KMS-11 (cell line): ENCODE results near the gene MALT1.

Source experiments
- H2AFZ ChIP-seq: fragments of 200-600 bp; sonication (generic); 2 replicates; pipeline ENCODE4 v1.6.1; 2016; ENCODE audit warnings: antibody characterized with exemption, mixed run types, low read depth
- H3K27ac ChIP-seq: fragments of 200-600 bp; sonication (generic); 2 replicates; pipeline ENCODE4 v1.6.1; 2016; ENCODE audit warnings: mild to moderate bottlenecking, mixed run types
- H3K27me3 ChIP-seq: fragments of 200-600 bp; sonication (generic); 2 replicates; pipeline ENCODE4 v1.6.1; 2017; ENCODE audit warnings: mild to moderate bottlenecking, low read depth, mixed run types, moderate library complexity; ENCODE audit not compliant: insufficient read depth
- H3K36me3 ChIP-seq: fragments of 200-600 bp; sonication (generic); 2 replicates; pipeline ENCODE4 v1.6.1; 2017; ENCODE audit warnings: mild to moderate bottlenecking, mixed run types; ENCODE audit not compliant: insufficient read depth
- H3K4me1 ChIP-seq: fragments of 200-600 bp; sonication (generic); 2 replicates; pipeline ENCODE4 v1.6.1; 2016; ENCODE audit warnings: mild to moderate bottlenecking, low read depth, mixed run types; ENCODE audit not compliant: poor library complexity, severe bottlenecking
- H3K4me2 ChIP-seq: fragments of 200-600 bp; sonication (generic); 2 replicates; pipeline ENCODE4 v1.7.0; 2016; ENCODE audit warnings: mild to moderate bottlenecking, mixed run types
- H3K4me3 ChIP-seq: fragments of 200-600 bp; sonication (generic); IDR thresholded peaks from 2 replicates; pipeline ENCODE4 v1.6.1; 2017; ENCODE audit warnings: low read depth, low read length, mixed read lengths; ENCODE audit not compliant: insufficient read depth
- H3K79me2 ChIP-seq: fragments of 200-600 bp; sonication (generic); 2 replicates; pipeline ENCODE4 v1.6.1; 2016; ENCODE audit warnings: low read depth, mixed run types; ENCODE audit not compliant: insufficient read depth
- H3K9ac ChIP-seq: fragments of 200-600 bp; sonication (generic); 2 replicates; pipeline ENCODE4 v1.6.1; 2016; ENCODE audit warnings: mild to moderate bottlenecking, mixed run types
- H4K20me1 ChIP-seq: fragments of 200-600 bp; sonication (generic); 2 replicates; pipeline ENCODE4 v1.6.1; 2016; ENCODE audit warnings: mild to moderate bottlenecking, mixed run types; ENCODE audit not compliant: insufficient read depth
- TF ChIP-seq, protein P1 (sequence below): fragments of 200-600 bp; sonication (generic); conservative IDR thresholded peaks from 2 replicates; pipeline ENCODE4 v1.6.1; 2017; ENCODE audit warnings: low read depth, mild to moderate bottlenecking, antibody characterized with exemption, low read length, moderate library complexity, mixed read lengths

Gene MALT1

DNA sequence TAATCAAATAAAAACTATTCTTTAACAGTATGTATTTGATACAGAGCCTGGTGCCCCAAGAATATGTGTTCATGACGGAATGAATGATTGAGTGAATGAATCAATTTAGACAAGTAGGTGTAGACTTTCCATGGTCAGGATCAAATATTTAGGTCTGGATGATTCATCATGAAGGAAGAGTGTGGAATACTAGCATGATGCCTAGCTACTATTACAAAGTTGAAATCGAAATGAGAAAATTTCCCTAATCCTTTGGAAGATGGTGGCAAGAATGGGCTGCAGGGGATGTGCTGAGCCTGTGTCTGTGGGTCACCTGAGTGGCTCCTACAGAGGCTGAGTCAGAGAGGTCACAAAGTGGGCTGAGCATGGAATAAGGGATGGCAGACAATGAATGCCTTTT is 3.1 kb upstream of the MALT1 start:
- TF ChIP-seq, protein P1, sequence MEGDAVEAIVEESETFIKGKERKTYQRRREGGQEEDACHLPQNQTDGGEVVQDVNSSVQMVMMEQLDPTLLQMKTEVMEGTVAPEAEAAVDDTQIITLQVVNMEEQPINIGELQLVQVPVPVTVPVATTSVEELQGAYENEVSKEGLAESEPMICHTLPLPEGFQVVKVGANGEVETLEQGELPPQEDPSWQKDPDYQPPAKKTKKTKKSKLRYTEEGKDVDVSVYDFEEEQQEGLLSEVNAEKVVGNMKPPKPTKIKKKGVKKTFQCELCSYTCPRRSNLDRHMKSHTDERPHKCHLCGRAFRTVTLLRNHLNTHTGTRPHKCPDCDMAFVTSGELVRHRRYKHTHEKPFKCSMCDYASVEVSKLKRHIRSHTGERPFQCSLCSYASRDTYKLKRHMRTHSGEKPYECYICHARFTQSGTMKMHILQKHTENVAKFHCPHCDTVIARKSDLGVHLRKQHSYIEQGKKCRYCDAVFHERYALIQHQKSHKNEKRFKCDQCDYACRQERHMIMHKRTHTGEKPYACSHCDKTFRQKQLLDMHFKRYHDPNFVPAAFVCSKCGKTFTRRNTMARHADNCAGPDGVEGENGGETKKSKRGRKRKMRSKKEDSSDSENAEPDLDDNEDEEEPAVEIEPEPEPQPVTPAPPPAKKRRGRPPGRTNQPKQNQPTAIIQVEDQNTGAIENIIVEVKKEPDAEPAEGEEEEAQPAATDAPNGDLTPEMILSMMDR = no peak
- H3K27me3 ChIP-seq = no peaks in the 10 kb centered on the region
- H3K27ac ChIP-seq = no peak overlapping the region
- no peaks in the 10 kb centered on the region for H3K36me3 ChIP-seq
- peaks cover 50% of the 10 kb centered on the region for H3K4me1 ChIP-seq
- no peak overlapping the region for H2AFZ ChIP-seq
- no peaks in the 10 kb centered on the region for H4K20me1 ChIP-seq
- no peak overlapping the region for H3K9ac ChIP-seq
- no peak overlapping the region for H3K4me3 ChIP-seq
- H3K79me2 ChIP-seq = peaks cover 14% of the 10 kb centered on the region
- no peak overlapping the region for H3K4me2 ChIP-seq

DNA sequence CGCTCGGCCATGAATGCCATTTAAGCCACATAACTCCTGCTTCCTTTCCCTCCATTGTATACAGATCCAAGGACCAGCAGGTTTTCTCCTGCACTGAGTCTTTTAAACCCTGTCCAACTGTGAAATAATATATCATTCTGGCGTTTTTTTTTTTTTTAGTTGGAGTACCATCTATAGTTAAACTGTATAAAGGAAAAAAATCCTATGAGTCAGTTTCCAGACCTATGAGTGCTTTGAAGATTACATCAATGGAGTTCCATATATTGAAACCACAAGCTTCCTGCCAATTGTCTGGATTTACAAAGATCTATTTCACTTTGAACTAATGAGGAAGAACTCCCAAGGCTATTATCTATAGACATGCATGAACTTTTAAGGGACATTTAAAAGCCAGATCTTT is 2.4 kb upstream of the MALT1 start:
- TF ChIP-seq, protein P1 = no peak
- Histone ChIP-seq H3K4me2 (no peak overlapping the region), H2AFZ (no peak overlapping the region), H3K27ac (no peak overlapping the region), H3K9ac (no peak overlapping the region), H3K79me2 (peaks cover 21% of the 10 kb centered on the region), H3K4me1 (peaks cover 56% of the 10 kb centered on the region), H4K20me1 (no peaks in the 10 kb centered on the region), H3K27me3 (no peaks in the 10 kb centered on the region), H3K4me3 (no peak overlapping the region), H3K36me3 (no peaks in the 10 kb centered on the region)

DNA sequence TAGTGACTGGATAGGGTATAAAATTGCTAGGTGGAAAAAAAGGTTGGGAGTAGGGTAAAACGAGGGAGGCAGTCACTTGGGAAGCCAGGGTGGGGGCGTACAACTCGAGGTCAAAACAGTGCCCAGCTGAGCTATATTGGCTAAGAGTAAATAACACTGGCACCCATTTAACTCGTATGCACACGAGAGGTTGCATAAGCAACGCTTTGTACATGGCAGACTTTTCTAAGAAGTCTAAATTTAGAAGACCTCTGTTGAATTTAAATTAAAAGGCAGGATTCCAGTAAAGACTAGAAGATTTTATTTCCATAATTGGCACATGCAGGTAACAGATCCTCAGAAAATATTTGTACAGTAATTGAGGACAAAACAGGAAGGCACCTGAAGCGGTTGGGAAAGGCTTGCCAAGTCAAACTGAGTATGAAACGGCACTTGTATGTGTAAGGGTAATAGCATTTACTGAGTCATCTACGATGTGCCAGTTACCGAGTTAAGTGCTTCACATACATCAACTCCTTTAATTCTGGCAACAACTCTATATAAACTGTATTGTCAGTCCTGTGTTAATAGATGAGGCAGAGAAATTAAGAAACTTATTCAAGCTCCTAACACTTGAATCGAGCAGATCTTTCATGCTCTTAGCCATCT is 1.4 kb upstream of the MALT1 start:
- H3K4me1 ChIP-seq = peaks cover 58% of the 10 kb centered on the region
- H3K79me2 ChIP-seq = peaks cover 31% of the 10 kb centered on the region
- TF ChIP-seq, protein P1 = no peak
- no peak overlapping the region for H3K4me3 ChIP-seq
- H3K27me3 ChIP-seq = no peaks in the 10 kb centered on the region
- peak overlapping the region; percentile 70; the same call in 1 of the 2 replicates for H3K9ac ChIP-seq
- H3K36me3 ChIP-seq = no peaks in the 10 kb centered on the region
- H3K4me2 ChIP-seq = peak overlapping the region; percentile 97; the same call in 1 of the 2 replicates
- H3K27ac ChIP-seq = peak overlapping the region; percentile 69; the same call in 1 of the 2 replicates
- H4K20me1 ChIP-seq = no peaks in the 10 kb centered on the region
- peak overlapping the region; percentile 72; the same call in 1 of the 2 replicates for H2AFZ ChIP-seq

DNA sequence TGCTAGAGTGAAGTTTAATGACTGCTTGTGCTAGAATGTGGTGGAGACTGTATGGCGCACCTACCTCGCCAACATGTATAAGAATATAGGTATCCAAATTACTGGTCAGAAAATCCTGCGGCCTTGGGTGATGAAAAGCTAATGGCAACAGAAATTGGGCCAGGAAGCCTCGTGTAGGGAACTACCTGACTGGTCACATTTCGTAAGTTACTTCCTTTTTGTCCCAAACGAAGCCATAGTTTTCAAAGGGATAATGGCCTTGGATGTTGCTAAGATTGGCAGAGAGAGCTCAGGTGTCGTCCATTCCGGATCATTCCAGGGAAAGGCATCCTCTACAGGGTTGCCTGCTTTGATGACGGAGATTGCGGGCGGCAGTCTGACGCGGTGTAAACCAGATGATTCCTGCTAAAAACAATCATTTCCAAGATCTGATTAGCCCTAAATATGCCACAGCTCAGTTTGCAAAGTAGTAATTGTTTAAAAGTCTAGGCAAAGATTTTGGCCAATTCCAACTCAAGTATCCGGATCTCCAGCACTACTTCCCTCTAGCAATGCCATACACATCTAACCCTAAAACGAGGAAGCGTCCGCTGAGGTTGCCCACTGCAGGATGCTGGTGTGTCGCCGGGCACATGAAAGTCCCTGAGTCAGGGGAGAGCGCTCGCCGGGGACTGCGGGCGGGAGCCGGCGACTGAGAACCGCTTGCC is 708 bp upstream of the MALT1 start:
- peaks cover 38% of the 10 kb centered on the region for H3K79me2 ChIP-seq
- no peak overlapping the region for H3K4me3 ChIP-seq
- H3K4me1 ChIP-seq = peaks cover 55% of the 10 kb centered on the region
- H4K20me1 ChIP-seq = no peaks in the 10 kb centered on the region
- peak overlapping the region; percentile 97 for H3K4me2 ChIP-seq
- H3K9ac ChIP-seq = peak overlapping the region; percentile 70
- H3K27me3 ChIP-seq = no peaks in the 10 kb centered on the region
- TF ChIP-seq, protein P1 = no peak
- H3K36me3 ChIP-seq = no peaks in the 10 kb centered on the region
- H3K27ac ChIP-seq = peak overlapping the region; percentile 69
- peak overlapping the region; percentile 72 for H2AFZ ChIP-seq
